GM18498 (cell line): ENCODE measurements around the gene PNMA1.
A peak's percentile ranks its signal among the peaks of the same experiment; 100 is the strongest.

ENCODE experiments used
- ATAC-seq: cut with Tn5 transposase; IDR thresholded peaks from one replicate; pipeline ENCODE4 v1.9.1; 2021; ENCODE audit warnings: mild to moderate bottlenecking, moderate library complexity; ENCODE audit not compliant: unreplicated experiment

Gene PNMA1

GRCh38 chr14:73739174-73739898 is 25.2 kb upstream of the PNMA1 start:
- ATAC-seq, result no peak

- no peak for ATAC-seq
These were observed 24.5 kb upstream of the PNMA1 start for GRCh38 chr14:73738518-73739173.

GRCh38 chr14:73736842-73737241 is 22.7 kb upstream of the PNMA1 start:
- ATAC-seq, result no peak

- no peak for ATAC-seq
These were observed 17.8 kb upstream of the PNMA1 start for GRCh38 chr14:73732006-73732405.

DNA sequence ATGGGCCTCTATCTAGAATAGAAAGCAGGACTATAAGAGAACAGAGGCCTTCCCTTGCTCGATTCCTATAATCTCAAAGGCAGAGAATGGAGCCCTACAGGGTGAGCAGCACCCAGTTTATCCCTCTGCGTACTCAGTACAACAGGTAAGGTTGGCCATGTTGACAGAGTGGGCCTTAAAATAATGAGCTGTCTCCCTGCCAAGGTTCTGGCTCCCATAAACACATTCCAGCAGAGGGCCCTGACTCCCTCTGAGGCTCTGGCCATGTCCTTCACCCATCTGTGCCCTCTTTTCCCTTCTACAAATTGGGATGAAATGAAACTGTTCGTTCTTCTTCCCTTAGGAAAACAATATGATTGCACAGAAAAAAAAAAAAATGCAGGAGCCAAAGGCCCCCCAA is 16.9 kb upstream of the PNMA1 start:
- ATAC-seq, result no peak

DNA sequence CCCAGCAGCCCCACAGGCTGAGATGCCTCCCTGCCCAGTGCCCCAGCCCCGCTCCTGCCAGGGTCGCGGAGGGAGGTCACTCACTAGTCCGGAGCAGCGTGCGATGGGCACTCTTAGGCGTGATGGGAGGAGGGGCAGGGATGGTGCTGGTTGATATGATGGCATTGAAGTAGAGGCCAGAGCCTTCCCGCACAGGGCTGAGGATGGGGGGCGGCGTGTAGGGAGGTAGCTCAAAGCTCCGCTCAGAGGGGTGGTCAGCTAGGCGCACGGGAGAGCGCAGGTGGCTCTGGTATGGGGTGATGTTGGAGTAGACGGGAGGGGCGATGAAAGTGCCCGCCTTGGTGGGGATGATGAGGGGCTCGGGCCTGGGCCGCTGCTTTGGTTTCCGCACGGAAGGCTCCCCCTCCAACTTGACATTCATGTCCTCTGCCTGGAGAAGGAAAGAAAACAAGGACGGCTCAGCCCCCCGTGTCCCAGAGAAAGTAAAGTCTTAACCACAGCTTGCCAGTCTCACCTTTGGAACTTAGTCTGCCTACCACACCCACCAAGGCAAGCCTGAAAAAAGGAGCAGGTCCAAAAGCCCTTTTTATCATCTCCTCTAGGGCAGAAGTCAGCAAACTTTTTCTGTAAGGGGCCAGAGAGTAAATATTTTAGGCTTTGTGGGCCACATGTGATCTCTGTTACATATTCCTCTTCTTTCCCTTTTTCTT is 15.5 kb upstream of the PNMA1 start:
- ATAC-seq, result no peak

GRCh38 chr14:73728717-73729330 is 14.6 kb upstream of the PNMA1 start:
- peak; percentile 71 for ATAC-seq

- no peak for ATAC-seq
These were observed 13.0 kb upstream of the PNMA1 start for GRCh38 chr14:73727166-73727565.

- ATAC-seq, result no peak
These were observed 12.1 kb upstream of the PNMA1 start for GRCh38 chr14:73726025-73726961.

- no peak for ATAC-seq
These were observed 11.2 kb upstream of the PNMA1 start for GRCh38 chr14:73725116-73726024.

DNA sequence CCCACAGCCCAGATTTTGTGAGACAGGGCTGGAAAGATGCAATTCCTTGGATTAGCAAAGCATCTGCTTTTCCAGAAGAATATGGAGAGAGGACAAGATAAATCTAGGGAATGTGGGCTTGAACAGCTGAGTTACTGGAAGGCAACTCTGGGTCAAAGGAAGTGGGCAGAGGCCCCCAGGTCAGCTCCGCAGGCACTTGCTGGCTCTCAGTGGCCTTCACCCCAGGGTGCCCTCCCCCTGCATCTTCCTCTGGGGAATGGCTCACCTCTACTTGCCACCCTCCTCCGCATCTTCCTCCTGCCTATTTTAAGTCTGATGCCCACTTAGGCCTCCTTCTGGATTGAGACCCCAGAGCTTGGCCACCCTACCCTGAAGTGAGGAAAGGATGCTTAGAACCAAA is 10.5 kb upstream of the PNMA1 start:
- ATAC-seq, result no peak

DNA sequence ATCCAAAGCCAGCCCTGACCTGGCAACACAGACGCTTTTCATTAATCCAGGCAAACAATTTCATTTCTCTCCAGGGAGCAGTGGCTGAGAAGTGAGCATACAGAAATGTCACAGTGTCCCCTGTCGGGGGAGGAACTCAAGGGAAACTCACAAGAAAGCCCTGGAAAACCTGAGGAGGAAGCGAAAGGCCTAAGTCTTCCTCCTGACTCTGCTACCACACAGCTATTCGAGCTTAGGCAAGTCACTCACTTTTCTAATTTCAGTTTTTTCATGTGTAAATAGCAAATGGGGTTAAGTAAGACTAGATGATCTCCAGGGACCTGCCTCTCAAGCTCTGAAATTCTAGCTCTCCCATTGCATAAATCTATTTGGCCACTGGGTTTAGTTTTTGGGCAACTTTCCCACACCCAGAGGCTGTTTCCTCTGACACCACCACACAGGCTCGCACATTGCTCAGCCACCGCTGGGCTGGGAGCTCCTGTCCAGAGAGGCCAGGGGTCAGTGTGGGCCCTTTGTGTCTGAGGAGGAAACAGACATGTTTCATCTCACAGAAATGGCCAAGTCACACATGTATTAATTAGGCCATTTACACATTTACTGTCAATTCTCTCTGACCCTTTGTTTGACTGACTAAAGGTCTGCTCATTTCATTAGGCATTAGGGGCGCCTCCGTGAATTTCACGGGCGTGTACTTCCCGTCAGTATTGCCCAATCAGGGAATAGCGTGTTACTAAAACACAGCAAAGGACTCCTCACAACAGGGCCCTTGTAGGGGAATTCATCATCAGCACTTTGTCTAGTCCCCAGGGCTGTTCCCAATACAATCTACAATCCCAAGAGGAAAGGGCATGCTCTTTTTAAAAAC is 9.8 kb upstream of the PNMA1 start:
- ATAC-seq, result no peak

- ATAC-seq, result no peak
These were observed 9.2 kb upstream of the PNMA1 start for GRCh38 chr14:73723406-73723796.

DNA sequence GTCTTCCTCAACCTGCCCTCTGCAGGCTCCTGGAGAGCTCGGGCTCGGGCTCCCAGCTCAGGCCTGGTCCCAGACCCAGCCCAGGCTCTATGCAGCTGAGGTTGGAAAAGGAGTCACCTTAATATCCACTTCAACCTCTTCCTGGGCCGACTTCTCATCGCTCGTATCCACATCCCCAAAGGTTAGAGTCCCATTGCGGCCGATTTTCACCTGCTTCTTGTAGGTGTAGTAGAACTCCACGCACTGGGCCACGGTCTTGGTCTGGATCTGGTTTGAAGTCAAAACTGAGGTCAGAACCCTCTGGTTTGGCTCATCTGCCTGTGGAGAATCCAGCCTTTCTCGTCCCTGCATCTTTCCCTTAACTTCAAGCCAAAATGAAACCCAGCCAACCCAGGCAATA is 8.4 kb upstream of the PNMA1 start:
- no peak for ATAC-seq

DNA sequence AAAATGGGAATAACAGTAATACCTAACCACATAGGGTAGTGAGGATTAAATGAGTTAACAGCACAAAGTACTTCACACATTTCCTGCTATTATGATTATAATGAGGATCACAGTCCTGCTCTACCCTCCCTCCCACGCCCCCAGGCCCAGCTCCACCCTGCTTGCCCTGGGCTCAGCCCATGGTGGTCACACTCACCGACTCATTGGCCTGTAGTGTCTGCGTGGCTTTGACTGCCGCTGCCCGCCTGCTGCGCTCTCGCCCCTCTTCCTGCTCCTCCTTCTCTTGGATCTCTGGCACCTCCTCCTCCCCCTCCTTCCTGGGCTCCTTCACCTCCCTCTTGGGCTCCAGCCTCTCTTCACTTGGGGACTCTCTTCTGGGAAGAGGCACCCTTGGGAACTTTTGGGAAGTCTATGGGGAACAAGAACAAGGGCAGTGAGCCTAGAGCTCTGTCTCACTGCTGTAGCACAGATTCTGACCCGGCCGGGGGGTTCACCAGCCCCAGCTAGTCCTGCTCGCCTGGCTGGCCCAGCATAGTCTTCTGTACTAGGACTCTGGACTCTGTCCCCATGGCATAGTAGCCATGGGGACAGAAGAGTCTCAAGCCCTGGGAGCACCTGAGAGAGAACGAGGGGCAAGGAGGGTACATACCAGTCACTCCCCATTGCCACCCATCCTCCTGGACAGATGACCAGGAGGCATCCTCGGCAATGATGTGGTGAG is 7.1 kb upstream of the PNMA1 start:
- no peak for ATAC-seq

- no peak for ATAC-seq
These were observed 6.5 kb upstream of the PNMA1 start for GRCh38 chr14:73720636-73721035.

DNA sequence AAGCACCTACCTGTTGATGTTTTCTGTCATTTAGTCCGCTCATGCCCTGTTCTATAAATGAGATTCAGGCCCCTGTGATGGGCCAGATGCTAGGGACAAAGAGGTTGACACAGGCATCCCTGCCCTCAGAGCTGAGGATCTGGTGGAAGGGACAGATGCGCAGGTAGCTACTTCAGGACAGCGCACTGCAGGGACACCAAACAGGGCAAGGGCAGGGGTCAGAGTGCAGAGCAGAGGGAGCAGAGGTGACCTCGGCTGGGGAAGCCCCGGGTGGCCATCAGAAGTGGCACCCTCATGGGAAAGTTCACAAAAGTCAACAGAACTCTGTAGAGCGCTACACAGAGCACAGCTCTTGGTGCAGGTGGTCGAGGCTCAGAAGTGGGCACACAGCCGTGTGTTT is 5.6 kb upstream of the PNMA1 start:
- ATAC-seq, result no peak

DNA sequence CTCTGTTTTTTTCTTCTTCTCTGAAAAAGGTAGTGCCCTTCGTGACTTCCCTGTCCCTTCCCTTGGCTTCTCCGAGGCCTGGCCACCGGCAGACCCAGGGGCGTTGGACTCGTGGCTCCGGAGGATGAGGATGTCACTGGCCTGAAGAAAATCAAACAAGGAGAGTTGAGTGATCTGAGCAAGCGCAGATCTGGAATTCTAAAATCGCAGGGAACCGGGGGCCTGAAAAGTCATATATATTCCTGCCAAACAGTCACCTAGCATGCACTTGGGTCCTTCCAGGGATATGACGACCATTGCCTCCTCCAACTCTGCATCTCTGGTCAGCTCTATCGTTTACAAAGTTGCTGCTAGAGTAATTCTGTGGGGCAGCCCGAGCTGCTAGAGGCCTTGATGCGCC is 5.2 kb upstream of the PNMA1 start:
- no peak for ATAC-seq
